ENCODE data around the gene ZFP3. TPM values are rescaled to one million over a fixed set of nuclear protein-coding genes. Genes with fewer than 3 reads are reported as not detected.

ZFP3 gene
- total RNA-seq, 2 donors from 2014 or later, result 6.2 to 6.3 TPM

DNA sequence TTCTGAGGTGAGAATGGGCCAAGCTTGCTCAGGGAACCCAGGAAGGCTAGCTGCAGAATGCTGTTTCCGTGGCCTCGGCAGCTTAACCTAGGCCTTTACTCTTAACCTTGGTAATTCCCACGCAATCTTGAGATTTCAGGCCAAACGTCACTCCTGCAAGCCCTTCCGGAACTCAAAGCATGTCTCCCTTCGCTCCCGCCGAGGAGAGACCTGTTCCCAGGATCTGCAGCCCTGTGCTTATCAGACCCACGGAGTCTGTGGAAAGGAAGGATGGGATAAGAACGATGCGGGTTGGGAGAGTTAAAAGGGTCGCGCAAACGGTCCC lies 524 bp upstream of the ZFP3 start:
- H3K4me3 ChIP-seq, result peak overlapping the region; percentile 72
- TF ChIP-seq, protein P1, sequence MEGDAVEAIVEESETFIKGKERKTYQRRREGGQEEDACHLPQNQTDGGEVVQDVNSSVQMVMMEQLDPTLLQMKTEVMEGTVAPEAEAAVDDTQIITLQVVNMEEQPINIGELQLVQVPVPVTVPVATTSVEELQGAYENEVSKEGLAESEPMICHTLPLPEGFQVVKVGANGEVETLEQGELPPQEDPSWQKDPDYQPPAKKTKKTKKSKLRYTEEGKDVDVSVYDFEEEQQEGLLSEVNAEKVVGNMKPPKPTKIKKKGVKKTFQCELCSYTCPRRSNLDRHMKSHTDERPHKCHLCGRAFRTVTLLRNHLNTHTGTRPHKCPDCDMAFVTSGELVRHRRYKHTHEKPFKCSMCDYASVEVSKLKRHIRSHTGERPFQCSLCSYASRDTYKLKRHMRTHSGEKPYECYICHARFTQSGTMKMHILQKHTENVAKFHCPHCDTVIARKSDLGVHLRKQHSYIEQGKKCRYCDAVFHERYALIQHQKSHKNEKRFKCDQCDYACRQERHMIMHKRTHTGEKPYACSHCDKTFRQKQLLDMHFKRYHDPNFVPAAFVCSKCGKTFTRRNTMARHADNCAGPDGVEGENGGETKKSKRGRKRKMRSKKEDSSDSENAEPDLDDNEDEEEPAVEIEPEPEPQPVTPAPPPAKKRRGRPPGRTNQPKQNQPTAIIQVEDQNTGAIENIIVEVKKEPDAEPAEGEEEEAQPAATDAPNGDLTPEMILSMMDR (IDR thresholded peaks at IDR 0.05), result no peak
- H3K9ac ChIP-seq (ENCODE audit: low read depth in 2 of 2, low read length in 2 of 2), result peak overlapping the region; percentile 87 to 88
- H3K4me1 ChIP-seq, result no peaks in the 10 kb centered on the region
- H3K36me3 ChIP-seq, result no peaks in the 10 kb centered on the region
- no peaks in the 10 kb centered on the region for H3K27me3 ChIP-seq
- peak overlapping the region; percentile 60 for H3K27ac ChIP-seq
- DNase-seq, result no peak
- intact Hi-C loops (cut with DNase I), result loop anchor here (5.0 kb wide), 1 partner anchor 35 kb away; the partner anchor contains the start of gene ZNF232
- H3K9me3 ChIP-seq, result no peaks in the 10 kb centered on the region

DNA sequence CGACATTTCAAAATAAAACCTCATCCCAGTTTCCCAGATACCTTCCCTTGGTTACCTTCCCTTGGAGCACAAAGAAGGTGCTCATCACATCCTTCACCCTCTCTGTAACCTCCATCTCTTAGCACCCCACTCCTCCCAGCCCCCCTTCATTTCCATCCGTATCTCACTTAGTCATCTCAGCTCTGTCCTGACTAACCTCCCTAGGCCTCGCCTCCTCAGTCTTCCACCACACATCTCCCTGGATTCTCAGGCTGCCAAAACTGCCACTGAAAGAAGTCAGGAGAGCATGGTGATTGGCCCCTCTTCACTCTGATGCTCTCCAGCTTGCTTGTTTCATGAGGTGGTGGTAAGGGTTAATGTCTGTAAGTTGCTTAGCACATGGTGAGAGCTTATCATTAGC lies 2.3 kb downstream of the ZFP3 start:
- no peak for DNase-seq
- no peak overlapping the region for H3K9ac ChIP-seq (ENCODE audit: low read depth in 2 of 2, low read length in 2 of 2)
- no peaks in the 10 kb centered on the region for H3K9me3 ChIP-seq
- intact Hi-C loops (cut with DNase I), result no loop called here
- no peaks in the 10 kb centered on the region for H3K27me3 ChIP-seq
- TF ChIP-seq, protein P1 (IDR thresholded peaks at IDR 0.05), result no peak
- H3K4me1 ChIP-seq, result no peaks in the 10 kb centered on the region
- no peak overlapping the region for H3K4me3 ChIP-seq
- H3K36me3 ChIP-seq, result no peaks in the 10 kb centered on the region
- H3K27ac ChIP-seq, result no peak overlapping the region

DNA sequence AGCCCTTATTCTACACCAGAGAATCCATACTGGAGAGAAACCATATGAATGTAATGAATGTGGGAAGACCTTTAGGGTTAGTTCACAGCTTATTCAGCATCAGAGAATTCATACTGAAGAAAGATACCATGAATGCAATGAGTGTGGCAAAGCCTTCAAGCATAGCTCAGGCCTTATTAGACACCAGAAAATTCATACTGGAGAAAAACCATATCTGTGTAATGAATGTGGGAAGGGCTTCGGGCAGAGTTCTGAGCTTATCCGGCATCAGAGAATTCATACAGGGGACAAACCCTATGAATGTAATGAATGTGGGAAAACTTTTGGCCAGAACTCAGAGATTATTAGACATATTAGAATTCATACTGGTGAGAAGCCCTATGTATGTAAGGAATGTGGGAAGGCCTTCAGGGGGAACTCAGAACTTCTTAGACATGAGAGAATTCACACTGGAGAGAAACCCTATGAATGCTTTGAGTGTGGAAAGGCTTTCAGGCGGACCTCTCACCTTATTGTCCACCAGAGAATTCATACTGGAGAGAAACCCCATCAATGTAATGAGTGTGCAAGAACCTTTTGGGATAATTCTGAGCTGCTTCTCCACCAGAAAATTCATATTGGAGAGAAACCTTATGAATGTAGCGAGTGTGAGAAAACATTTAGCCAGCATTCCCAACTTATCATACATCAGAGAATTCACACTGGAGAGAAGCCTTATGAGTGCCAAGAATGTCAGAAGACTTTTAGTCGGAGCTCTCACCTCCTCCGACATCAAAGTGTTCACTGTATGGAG lies 14.1 kb downstream of the ZFP3 start:
- Histone ChIP-seq H3K9ac (ENCODE audit: low read depth in 2 of 2, low read length in 2 of 2) (no peak overlapping the region), H3K4me1 (no peaks in the 10 kb centered on the region), H3K27ac (no peak overlapping the region), H3K36me3 (peaks cover 20% of the 10 kb centered on the region), H3K4me3 (no peak overlapping the region), H3K9me3 (peaks cover 35% of the 10 kb centered on the region), H3K27me3 (no peaks in the 10 kb centered on the region)
- TF ChIP-seq, protein P1 (IDR thresholded peaks at IDR 0.05), result no peak
- DNase-seq, result no peak
- intact Hi-C loops (cut with DNase I), result no loop called here

DNA sequence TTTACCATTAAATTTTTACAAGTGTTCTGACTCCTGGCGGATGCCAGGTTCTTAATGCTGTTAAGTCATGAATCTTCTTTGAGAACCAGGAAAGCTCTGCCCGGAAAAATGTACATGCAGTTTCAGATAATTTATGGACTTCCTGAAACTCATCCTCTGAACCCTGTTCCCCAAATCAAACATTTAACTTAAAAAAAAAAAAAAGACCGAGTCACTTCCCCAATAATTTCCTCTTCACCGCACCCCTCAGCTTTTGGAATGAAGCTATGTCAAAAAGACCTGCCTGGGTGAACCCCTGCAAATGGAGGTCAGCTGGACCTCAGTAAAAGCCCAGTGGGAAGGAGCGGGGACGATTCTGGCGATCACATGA lies 18.4 kb downstream of the ZFP3 start:
- H3K4me1 ChIP-seq, result no peaks in the 10 kb centered on the region
- TF ChIP-seq, protein P1 (IDR thresholded peaks at IDR 0.05), result no peak
- peaks cover 14% of the 10 kb centered on the region for H3K9me3 ChIP-seq
- no peak overlapping the region for H3K27ac ChIP-seq
- H3K36me3 ChIP-seq, result no peaks in the 10 kb centered on the region
- no peak for DNase-seq
- H3K27me3 ChIP-seq, result no peaks in the 10 kb centered on the region
- peak overlapping the region; percentile 29 for H3K4me3 ChIP-seq
- intact Hi-C loops (cut with DNase I), result no loop called here
- H3K9ac ChIP-seq (ENCODE audit: low read depth in 2 of 2, low read length in 2 of 2), result no peak overlapping the region

DNA sequence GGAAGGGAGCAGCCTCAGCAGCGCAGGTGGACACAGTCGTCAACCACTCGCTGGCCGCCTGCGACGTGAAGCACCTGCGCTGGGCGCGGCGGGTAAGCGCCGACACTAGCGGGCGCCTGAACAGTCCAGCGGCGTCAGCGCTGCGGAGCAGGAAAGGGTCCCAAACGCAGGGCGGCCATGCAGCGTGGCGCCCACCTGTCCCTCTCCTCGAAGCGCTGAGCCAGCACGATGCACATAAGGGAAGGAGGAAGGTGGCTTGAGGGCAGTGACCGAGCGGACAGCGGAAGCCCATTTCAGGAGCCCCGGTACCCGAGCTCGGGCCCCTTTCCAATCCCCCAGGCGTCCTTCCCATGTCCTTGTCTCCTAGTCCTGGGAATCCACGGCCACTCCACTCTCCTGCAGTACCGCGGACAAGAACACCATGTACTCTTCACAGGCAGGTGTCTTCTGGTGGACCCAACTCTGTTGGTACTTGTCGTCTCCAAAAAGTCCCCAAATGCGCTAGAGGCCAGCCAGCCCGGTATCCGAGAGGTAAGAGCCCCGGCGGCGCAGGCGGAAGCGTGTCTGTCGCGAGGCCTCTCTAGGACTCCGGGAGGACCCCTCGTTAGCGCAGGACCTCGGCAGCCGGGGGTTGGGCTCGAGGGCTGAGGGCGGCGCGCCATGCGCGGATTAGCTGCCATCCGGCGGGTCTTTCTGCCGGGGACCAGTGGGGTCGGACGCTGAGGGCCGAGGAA lies 19.0 kb downstream of the ZFP3 start:
- Histone ChIP-seq H3K27ac (no peak overlapping the region), H3K9ac (ENCODE audit: low read depth in 2 of 2, low read length in 2 of 2) (no peak overlapping the region), H3K4me3 (peak overlapping the region; percentile 29), H3K4me1 (no peaks in the 10 kb centered on the region), H3K36me3 (no peaks in the 10 kb centered on the region), H3K9me3 (peaks cover 13% of the 10 kb centered on the region), H3K27me3 (no peaks in the 10 kb centered on the region)
- intact Hi-C loops (cut with DNase I), result no loop called here
- TF ChIP-seq, protein P1 (IDR thresholded peaks at IDR 0.05), result no peak
- DNase-seq, result peak; percentile 39

Data from colonic mucosa (tissue), 4 donors.